AG09319 (cell line): ENCODE data around the gene TNKS2.
A peak's percentile ranks its signal among the peaks of the same experiment; 100 is the strongest.

Source experiments
- DNase-seq: peaks from one replicate; pipeline ENCODE4 v3.0.0-alpha.2; 2010; ENCODE audit warnings: low read depth; ENCODE audit errors: extremely low read depth
- TF ChIP-seq, protein P1 (sequence below): IDR thresholded peaks from 2 replicates; pipeline ENCODE4 v1.5.1; 2011; ENCODE audit warnings: low read depth, mild to moderate bottlenecking, inconsistent platforms, low read length, moderate library complexity

TNKS2 gene

DNA sequence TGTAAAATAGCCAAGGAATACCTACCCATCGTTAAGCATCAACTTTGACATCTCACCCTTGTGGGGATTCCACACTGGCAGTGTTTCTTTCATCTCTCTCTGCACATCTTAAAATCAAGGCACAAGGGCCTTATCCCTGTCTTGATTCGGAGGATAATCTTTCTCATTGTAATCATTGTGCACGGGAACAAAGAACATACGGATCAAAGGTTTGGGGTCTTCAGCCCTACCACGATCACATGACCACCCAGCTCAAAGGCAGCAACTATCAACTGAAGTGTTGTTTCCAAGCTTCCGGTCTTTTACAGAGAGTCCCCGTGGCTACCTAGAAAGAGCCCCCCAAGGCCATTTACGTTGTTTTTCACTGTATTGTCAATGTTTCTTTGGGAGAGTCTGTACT lies 99.2 kb downstream of the TNKS2 start:
- DNase-seq: no peak
- TF ChIP-seq, protein P1, sequence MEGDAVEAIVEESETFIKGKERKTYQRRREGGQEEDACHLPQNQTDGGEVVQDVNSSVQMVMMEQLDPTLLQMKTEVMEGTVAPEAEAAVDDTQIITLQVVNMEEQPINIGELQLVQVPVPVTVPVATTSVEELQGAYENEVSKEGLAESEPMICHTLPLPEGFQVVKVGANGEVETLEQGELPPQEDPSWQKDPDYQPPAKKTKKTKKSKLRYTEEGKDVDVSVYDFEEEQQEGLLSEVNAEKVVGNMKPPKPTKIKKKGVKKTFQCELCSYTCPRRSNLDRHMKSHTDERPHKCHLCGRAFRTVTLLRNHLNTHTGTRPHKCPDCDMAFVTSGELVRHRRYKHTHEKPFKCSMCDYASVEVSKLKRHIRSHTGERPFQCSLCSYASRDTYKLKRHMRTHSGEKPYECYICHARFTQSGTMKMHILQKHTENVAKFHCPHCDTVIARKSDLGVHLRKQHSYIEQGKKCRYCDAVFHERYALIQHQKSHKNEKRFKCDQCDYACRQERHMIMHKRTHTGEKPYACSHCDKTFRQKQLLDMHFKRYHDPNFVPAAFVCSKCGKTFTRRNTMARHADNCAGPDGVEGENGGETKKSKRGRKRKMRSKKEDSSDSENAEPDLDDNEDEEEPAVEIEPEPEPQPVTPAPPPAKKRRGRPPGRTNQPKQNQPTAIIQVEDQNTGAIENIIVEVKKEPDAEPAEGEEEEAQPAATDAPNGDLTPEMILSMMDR: no peak

DNA sequence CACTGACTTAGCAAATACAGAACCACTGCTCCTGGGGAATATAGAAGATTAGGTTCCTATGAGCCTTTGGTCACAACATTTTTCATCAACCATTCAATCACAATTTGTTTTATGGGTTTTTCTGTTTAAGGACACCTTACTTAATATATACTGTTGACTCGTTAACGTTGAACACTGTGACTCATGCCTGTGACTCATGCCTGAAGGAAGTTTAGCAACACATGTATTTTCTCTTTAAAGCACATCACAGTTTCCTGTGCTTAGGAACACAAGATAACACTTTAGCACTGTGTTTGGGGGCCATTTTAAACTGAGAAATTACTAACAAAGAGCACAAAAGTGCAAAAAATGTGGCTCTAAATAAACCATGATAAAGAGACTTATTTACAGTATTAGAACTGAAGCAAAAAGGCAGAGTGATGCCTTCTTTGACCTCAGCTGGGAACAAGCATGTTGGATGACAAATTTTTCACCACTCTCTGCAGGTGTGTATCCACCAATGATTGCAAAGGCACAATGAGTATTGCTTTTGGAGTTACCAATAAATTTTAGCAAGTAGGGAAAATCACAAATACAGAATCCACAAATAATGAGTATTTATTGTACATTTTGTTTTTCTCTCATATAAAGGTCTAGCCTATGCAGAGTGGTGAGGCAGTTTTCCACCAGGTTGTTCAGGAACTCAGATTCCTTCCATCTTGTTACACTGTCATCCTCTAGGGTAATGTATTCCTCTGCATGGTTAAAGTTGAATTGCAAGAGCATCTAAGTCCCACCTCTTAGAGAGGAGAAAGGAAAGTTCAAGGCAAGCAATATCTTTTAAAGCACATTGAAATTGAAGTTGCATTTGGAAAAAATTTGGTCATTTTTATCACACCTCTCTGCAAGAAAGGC lies 103.8 kb downstream of the TNKS2 start:
- TF ChIP-seq, protein P1: no peak

DNA sequence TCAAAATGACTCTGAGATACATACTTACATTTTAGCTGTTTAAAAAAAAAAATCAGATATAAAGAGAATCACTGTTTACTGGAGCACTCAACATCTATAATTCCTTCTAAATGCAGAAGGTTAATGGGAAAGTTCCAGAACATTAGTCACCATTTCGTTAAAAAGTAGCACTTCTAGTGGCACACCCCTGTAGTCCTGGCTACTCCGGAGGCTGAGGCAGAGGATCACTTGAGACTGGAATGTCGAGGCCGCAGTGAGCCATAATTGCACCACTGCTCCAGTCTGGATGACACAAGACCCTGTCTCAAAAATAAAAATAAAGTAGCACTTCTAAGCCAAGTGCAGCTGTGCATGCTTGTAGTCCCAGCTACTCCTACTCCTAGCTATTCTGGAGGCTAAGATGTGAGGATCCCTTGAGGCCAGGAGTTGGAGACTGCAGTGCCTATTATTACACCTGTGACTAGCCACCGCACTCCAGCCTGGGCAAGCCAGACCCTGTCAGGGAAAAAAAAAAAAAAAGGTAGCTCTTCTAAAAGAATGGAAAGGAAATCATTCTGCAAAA lies 108.9 kb downstream of the TNKS2 start:
- TF ChIP-seq, protein P1: no peak
- DNase-seq: no peak

More for the DNA sequence above, 103.8 kb downstream of the TNKS2 start:
- no peak for DNase-seq

DNA sequence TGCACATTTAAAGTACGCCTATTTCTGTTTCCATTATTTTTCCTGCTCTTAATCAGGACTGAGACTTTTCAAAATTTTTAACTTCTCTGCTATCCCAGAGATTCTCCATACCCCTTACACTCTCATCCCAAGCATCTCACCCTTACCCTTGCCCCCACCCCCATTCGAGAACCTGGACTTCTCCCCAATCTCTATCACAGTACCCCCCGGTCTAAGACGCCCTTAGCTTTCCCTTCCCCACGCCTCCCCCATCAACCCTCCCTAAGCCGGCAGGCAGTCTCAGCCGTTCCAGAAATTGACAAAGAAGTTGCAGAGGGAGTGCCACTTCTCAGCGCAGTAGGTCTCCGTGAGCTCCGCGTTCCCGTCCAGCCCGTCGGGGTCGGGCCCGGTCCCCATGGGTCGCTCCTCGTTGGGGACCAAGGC lies 109.7 kb downstream of the TNKS2 start:
- TF ChIP-seq, protein P1: no peak
- no peak for DNase-seq

DNA sequence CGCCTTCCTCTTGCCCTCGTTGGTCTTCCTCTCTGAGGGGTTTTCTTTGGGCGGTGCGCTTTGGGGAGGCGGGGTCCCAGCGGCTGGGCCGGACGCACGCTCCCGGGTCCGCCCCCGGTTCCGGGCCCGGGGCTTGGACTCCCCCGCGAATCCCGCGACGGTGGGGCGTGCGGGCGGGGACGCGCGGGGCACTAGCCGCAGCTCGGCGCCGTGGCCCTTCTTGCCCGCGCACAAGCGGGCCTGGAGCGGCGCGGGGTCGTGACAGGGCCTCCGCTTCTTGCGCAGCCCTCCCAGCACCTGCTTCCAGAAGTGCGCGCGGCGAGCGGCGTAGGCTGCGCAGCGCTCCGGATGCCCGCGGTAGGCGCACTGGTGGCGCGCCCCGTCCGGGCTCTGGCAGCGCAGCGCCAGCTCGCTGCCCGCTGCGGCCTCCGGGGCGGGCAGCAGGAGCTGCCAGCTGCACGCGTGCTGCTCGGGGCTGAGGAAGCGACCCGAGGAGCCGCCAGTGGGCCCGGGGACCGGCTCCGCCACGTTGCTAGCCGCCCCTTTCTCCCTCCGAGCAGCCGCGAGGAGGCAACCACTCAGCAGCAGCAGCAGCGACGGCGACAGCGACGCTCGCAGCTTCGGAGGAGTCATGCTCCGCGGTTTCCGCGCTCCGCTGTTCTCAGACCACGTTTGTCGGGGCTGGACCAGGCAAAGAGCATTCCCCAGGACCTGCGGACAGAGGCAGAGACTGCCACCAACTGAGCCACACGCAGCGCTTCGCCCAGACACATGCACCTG lies 110.3 kb downstream of the TNKS2 start:
- DNase-seq: no peak
- TF ChIP-seq, protein P1: peak; percentile 38

DNA sequence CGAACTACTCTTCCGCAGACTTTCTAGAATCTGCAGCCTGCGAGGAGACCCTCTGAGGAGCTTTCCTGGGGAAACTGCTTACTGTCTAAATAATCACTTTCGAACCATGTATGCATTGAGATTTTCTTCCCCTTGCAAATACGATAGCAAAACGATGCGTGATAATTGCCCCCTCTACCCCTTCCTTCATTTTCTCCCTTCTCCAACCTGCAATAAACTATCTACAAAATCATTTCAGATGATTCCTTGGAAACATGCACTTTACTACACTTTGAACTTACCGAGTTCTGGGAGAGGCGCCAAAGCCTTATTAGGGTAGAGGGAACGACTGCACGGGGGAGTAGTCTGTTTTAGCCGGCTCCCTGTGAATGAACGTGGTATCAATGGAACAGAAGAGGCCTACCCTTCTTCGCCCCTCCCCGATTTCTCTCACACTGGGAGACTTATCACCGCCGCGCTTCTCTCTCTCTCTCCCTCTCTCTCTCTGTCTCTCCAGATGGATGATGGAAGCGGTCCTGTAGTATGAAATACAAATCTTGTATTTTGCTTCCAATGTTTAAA lies 111.0 kb downstream of the TNKS2 start, which contains the start of gene FGFBP3:
Gene FGFBP3 (minus strand): TSS at position 370 of the 561 bp plus-strand sequence. CDS start 517 bp downstream, outside the sequence.
- no peak for DNase-seq
- TF ChIP-seq, protein P1: no peak
